ENCODE results near the gene BCAR3.

Gene BCAR3

DNA sequence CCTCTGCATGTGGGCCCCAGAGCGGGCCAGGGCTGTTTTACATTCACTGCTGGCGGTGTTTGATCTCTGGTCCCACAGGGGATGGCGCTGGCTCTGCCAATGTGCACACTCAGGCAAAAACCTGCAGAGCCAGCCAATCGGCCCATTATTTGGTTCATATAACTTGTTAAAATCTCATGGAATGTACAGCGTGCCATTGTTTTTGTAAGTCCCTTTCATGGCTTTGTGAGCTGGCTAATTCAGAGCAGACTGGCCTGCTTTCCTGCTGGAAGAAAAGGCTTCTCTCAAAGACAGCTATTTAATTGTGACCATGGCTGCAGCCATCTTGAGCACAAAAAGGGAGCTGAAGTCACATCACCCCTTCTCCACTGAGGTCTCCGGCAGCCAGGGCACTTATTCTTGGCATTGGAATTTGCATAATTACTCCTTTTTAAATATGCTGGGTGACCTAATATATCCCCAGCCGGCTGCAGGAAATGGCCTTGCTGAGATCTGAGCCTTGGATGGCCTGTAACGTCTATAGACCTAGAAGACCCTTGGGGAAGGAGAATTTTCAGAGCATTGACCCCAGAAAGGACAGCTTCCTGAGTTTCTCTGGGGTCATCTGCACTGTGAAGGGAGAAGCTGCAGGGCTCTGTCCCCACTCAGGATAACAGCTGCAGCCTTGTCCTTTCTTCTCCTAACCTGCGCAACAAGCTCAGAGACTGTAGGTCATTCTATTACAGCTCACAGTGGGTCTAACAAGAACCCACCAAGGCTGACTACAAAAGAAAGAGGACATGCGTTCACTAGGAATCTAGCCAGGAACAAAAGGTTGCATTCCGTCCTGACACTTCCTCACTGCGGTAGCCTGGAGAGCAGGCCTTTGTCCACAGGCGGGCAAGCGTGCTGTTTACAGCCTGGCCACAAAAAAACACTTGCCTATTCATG, 45.8 kb downstream of the BCAR3 start:
- H3K4me3 ChIP-seq (ENCODE audit: low read length) = no peak overlapping the region
- TF ChIP-seq ZNF274 (IDR thresholded peaks at IDR 0.05; ENCODE audit: low read depth, low read length) = no peak

DNA sequence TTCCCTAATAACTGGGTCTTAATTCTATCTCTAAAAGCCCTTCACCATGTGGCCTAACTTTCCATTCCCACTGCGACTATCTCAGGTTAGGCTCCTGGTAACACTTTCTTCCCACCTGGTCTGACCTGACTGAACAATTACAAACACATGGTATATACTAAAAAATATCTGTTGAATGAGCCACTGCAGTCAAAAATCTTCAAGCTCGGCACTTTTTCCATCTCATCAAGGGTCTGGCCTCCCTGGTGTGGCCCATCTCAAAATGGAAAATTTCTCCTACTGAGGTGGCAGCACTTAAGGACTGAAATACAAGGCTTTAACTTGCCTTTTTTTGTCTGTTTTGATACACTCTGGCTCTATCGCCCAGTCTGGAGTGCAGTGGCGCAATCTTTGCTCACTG, 48.3 kb downstream of the BCAR3 start:
- no peak overlapping the region for H3K4me3 ChIP-seq (ENCODE audit: low read length)
- no peak for TF ChIP-seq ZNF274 (IDR thresholded peaks at IDR 0.05; ENCODE audit: low read depth, low read length)

DNA sequence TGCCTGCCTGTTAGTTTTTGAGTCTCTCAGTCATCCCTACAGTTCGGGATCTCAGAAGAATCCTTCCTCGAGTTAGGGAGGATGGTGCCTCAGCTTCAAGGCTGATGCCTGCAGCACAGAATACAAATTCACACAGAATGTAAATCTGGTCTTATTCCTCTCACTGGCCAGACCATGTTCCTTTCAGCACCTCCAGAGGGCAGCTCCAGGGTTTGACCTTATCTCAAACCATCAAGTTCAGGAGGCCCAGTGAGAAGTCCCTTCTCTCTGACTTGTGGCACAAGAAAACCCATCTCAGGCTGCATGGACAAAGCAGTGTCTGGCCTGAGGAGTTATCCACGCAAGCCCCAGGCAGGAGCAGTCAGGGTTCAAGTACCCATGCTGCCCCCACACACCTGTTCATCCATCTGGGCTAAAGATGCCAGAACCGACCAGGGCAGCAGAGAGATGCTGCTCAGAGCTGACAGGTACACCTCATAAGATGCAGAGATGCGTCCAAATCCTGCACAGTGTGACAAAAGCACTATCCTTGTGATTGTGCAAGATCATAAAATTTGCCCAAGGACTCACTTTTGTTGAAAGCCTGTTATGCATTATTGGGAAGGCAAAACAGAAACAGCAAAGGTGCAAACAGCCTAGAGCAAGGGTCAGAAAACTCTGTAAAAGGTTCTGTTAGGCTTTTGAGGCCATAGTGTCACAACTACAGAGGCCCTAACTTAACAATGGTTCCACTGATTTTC, 49.8 kb downstream of the BCAR3 start:
- TF ChIP-seq ZNF274 (IDR thresholded peaks at IDR 0.05; ENCODE audit: low read depth, low read length) = no peak
- H3K4me3 ChIP-seq (ENCODE audit: low read length) = no peak overlapping the region

DNA sequence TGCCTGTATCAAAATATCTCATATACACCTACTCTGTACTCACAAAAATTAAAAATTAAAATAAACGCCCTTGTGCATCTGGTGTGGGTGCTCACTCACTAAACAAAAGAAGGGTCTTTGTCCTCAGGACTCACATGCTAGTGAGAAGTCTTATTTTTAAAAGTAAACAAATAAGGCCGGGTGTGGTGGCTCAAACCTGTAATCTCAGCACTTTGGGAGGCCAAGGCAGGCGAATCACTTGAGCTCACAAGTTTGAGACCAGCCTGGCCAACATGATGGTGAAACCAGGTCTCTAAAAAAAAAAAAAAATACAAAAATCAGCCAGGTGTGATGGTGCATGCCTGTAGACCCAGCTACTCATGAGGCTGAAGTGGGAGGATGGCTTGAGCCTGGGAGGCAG, 51.5 kb downstream of the BCAR3 start:
- TF ChIP-seq ZNF274 (IDR thresholded peaks at IDR 0.05; ENCODE audit: low read depth, low read length) = no peak

DNA sequence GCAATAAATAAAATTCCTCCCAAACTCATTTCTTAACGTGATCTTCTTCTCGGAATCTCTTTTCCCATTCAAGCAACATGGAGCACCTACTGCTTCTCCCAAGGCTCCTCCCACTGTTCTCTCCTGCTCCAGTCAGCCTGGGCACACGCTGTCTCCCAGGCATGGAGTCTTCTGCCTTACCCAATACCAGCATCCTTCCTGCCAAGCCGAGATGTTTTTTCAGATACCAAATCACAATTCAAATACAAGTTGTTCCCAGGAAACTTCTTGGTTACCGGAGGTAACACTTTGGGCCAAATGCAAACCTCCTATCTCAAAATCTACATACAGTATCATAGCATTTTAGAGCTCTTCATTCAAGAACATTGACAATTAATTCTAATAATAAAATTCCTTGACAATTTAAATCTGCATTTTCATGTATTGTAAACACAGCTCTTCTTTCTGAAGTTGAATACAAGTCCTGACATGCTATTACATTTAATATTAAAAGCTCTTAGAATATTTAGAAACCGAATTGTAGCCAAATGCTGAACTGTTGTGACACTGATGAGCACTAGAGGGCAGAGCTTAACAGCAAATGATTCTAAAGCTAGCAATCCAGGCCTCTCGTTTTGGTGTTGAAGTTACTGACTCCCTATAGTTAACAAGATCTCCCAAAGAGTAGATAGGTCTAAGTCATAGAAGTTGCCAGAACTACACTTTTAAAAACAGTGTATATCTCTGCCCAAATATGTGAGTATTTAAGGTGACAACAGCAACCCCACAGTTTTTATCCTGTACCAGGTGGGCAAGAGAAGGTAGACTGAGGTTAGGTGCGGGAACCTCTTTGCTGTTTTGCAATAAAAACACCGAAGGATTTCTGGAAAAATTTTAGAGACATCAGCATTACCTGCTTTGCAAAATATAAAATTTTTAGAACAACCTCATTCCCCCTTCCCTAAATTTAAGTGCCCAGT, 52.3 kb downstream of the BCAR3 start:
- no peak overlapping the region for H3K4me3 ChIP-seq (ENCODE audit: low read length)
- TF ChIP-seq ZNF274 (IDR thresholded peaks at IDR 0.05; ENCODE audit: low read depth, low read length) = no peak

More for the DNA sequence above, 51.5 kb downstream of the BCAR3 start:
- H3K4me3 ChIP-seq (ENCODE audit: low read length) = no peak overlapping the region

DNA sequence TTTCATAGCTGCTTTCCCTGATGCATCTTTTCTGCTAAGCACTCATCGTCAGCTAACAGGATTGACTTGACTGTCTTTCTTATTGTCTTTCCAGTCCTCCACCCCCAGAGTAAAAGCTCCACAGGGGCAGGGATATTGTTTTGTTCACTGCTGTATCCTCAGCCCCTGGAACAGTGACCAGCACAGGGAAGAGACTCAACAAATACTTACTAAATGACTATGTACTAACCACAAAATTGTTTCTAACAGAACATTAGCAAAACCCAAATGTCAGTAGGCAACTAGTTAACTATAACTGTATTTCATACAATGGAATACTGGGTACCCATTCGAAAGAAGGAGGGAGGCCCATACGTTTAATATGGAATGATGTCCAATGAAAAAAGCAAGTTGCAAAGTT, 53.0 kb downstream of the BCAR3 start:
- TF ChIP-seq ZNF274 (IDR thresholded peaks at IDR 0.05; ENCODE audit: low read depth, low read length) = no peak

DNA sequence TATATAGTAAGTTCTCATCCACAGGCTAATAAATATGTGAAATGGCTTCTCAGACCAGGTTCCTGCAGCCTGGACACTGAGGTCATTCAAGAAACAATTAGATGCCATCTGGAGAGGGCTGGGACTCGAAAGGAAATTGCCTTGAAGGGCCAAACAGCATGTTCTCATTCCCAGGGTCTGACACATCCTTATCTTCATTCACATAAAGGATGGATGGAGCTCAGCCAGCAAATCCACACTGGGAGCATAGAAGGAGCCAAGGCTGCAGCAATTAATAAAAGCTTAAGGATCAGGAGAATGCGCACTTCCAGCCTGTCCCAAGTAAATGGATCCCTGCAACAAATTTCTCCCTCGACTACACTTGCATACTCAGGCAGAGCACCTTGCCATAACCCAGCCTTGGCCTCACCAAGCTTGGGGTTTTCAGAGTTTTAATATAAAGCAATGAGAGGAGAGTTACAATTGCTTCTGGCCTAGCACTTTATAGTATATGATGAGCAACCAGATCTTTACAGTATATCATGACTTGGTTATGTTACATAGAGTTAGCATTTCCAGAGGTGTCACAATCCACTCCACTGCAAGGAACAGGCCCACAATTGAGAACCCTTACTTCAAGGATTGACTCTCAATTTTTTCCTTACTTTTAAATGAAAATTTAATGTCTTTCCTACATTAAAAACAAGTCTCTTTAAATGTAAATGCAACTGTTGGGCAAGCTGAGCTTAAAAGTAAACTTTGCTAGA, 55.9 kb downstream of the BCAR3 start:
- H3K4me3 ChIP-seq (ENCODE audit: low read length) = no peak overlapping the region
- TF ChIP-seq ZNF274 (IDR thresholded peaks at IDR 0.05; ENCODE audit: low read depth, low read length) = no peak

More for the DNA sequence above, 53.0 kb downstream of the BCAR3 start:
- H3K4me3 ChIP-seq (ENCODE audit: low read length) = no peak overlapping the region

DNA sequence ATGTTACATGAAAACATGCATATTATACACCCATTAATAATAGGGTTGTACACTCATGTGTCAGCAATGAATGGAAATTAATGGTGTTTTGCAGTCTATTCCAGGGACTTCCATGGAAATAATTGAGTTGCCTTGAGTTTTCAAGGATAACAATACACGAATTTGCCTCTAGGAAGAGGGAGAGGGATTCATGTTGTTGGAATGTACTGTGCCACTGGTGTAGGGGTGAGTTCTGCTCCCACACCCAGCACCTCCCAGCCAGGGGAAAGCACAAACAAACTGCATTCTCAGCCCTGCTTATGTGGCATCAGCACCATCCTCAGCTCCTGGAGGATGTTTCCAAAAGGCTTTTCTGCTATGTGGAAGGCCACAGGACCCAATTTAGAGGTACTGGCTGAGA, 57.8 kb downstream of the BCAR3 start:
- H3K4me3 ChIP-seq (ENCODE audit: low read length) = no peak overlapping the region
- TF ChIP-seq ZNF274 (IDR thresholded peaks at IDR 0.05; ENCODE audit: low read depth, low read length) = no peak

DNA sequence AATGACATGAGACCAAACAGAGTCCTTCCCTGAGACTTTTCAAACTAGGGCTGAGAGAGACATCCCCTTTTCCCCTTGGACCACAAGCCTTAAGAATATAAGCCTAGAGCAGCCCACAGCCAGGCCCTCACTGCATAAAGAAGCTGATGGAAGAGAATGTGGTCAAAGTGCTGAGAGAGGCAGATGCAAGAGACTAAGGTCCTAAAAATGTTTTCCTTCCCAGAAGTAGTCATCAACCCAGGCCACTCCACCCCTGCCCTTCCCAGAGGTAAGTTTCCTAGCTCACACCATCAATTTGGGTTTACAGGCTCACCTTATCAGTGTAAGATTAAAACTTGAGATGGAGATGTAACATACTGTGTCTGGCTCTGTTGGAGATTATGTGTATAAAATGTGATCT, 58.2 kb downstream of the BCAR3 start:
- H3K4me3 ChIP-seq (ENCODE audit: low read length) = no peak overlapping the region
- TF ChIP-seq ZNF274 (IDR thresholded peaks at IDR 0.05; ENCODE audit: low read depth, low read length) = no peak

DNA sequence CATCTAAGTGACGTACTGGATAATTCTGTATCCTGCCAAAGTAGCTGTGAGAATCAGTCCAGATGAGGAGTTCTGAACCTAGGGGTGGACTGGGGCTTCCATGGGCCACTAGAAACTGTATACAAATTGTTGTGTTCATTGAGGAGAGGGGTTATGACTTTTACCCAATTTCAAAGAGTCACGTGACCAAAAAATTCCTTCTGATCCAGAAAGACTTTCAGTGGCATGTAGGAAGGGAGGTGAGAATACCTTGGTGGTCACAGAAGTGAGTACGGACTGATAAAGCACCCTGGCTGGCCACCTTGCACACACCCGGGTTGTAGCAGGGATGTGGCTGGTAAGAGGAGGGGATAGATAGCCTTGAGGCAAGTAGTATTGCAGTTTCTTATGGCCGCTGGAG, 60.4 kb downstream of the BCAR3 start:
- TF ChIP-seq ZNF274 (IDR thresholded peaks at IDR 0.05; ENCODE audit: low read depth, low read length) = no peak

DNA sequence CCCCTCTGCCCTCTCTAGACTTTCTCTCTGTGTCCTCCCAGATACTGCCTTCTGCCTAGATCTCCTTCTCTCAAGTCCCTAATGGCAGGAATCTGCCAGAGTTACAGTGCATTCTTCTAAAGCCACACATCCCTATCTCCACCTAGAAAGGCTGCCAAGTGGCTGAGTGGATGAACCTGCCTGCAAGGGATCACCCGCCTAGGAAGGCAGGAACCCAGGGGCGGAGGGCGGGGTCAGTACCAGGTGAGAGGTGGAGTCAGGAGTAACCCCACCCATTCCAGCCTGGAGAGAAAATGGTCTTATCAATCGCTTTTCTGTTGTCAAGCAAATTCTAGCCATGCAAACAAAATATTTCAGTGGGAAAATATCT, 60.8 kb downstream of the BCAR3 start:
- H3K4me3 ChIP-seq (ENCODE audit: low read length) = no peak overlapping the region
- no peak for TF ChIP-seq ZNF274 (IDR thresholded peaks at IDR 0.05; ENCODE audit: low read depth, low read length)

More for the DNA sequence above, 60.4 kb downstream of the BCAR3 start:
- no peak overlapping the region for H3K4me3 ChIP-seq (ENCODE audit: low read length)

DNA sequence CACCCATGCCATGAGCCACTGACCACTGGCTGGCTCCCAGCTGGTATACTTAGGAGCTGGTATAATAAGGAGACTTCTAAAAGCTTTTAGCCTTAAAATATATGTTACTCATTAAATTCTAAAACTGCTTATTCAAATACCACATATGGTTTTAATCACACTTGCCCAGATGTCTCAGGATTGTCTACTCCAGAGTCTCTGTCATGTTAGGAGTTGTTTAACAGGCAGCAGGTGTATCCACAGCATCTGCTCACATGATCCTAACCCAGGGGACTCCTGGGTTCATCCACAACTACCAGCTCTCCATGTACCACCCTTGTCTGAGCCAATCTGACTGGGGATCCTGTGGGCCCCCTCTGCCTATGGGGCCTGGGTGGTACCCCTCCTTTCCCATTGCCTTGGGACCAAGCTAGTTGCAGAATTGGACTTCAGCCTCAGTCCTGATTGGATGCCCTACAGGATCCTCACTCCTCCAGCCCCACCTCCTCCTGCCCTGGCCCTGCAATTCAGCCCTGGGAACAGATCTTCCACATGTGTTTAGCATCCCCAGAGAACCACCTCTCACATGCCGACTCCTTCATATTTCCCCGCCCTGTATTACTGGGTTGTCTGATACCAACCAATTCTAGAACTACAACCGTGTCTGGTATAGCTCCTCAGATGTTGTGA, 61.3 kb downstream of the BCAR3 start:
- no peak overlapping the region for H3K4me3 ChIP-seq (ENCODE audit: low read length)
- no peak for TF ChIP-seq ZNF274 (IDR thresholded peaks at IDR 0.05; ENCODE audit: low read depth, low read length)

Measured in GM08714 (cell line).